Psoas muscle (tissue), 8 donors: ENCODE data around the gene TAS2R4. TPM values are rescaled to one million over a fixed set of nuclear protein-coding genes. Genes with fewer than 3 reads are reported as not detected.

Source experiments
- ATAC-seq, 4 donors: fragments of 200-7000 bp; cut with Tn5 transposase; one replicate each; pipeline ENCODE4 v1.9.1; 2020; ENCODE audit warnings: moderate library complexity in 3 of 4, mild to moderate bottlenecking in 2 of 4
- DNase-seq, 2 donors: peaks; one replicate each; pipeline ENCODE4 v3.0.0-alpha.2; 2020
- H3K27ac ChIP-seq: fragments of 200-600 bp; one replicate; pipeline ENCODE4 v1.8.0; 2022
- H3K27me3 ChIP-seq, 3 donors: fragments of 200-600 bp in 1 of 3; one replicate each; pipeline versions ENCODE4 v1.6.1 to v1.8.0; 2013 to 2022; ENCODE audit warnings: low read length in 2 of 3, mild to moderate bottlenecking in 2 of 3, moderate library complexity in 1 of 3; ENCODE audit not compliant: insufficient read depth in 3 of 3
- H3K36me3 ChIP-seq, 2 donors: fragments of 200-600 bp in 1 of 2; one replicate each; pipeline versions ENCODE4 v1.6.1 to v1.8.0; 2013 to 2022; ENCODE audit warnings: low read depth in 1 of 2, mild to moderate bottlenecking in 1 of 2, moderate library complexity in 1 of 2; ENCODE audit not compliant: insufficient read depth in 1 of 2
- H3K4me1 ChIP-seq: fragments of 200-600 bp; one replicate; pipeline ENCODE4 v1.8.0; 2022
- H3K4me3 ChIP-seq: fragments of 200-600 bp; one replicate; pipeline ENCODE4 v1.8.0; 2022; ENCODE audit warnings: mild to moderate bottlenecking
- H3K9me3 ChIP-seq: fragments of 200-600 bp; one replicate; pipeline ENCODE4 v1.8.0; 2022
- WGBS, 3 donors: extraction: QIAGEN DNeasy Blood & Tissue Kit; methylation state at CpG; one replicate each; pipeline versions ENCODE4 v1.1.6 to v1.1.7; 2013; 5-methylcytosine and 5-hydroxymethylcytosine counted together
- intact Hi-C, 2 donors: fragments of 100-400 bp; cut with DNase I; formaldehyde crosslinking; loops; one replicate each; pipeline versions ENCODE4 v1.11.0 to v1.14.2; 2022
- polyA plus RNA-seq, 3 donors: library from polyadenylated mRNA; stranded (reverse); fragments of 200-250 nt; gene quantifications; one replicate each; pipeline ENCODE4 v1.2.3, GENCODE V29; 2013
- total RNA-seq, 4 donors: library from RNA; stranded (reverse); fragmentation: NEBNext Ultra II Directional in 2 of 4; extraction: Animal tissue kit (Norgen Biotek cat#: 25700) in 2 of 4; gene quantifications; one replicate each; pipeline versions ENCODE4 v1.2.1 to v1.2.4, GENCODE V29; 2021 to 2023
- TF ChIP-seq, protein P1 (sequence below): fragments of 200-600 bp; IDR thresholded peaks from one replicate; pipeline ENCODE4 v1.8.0; 2022; ENCODE audit warnings: antibody characterized with exemption
- donor health status: healthy with polysubstance abuse.
- donor health status: DM: no; HTN: no; CAD: no; lungs with moderate emphysema.
- donor health status: Bipolar disorder and iron deficiency.
- donor health status: healthy.
- donor health status: DM: yes; HTN: yes; CAD: no.
- donor health status: DM: no; HTN: no; CAD: no.
- donor health status: DM: no; HTN: no; CAD: no.
- donor health status: DM: yes; HTN: yes; CAD: no.

TAS2R4 gene
- total and polyA plus RNA-seq, 7 donors, result 0.04 to 0.60 (median 0.15) TPM

DNA sequence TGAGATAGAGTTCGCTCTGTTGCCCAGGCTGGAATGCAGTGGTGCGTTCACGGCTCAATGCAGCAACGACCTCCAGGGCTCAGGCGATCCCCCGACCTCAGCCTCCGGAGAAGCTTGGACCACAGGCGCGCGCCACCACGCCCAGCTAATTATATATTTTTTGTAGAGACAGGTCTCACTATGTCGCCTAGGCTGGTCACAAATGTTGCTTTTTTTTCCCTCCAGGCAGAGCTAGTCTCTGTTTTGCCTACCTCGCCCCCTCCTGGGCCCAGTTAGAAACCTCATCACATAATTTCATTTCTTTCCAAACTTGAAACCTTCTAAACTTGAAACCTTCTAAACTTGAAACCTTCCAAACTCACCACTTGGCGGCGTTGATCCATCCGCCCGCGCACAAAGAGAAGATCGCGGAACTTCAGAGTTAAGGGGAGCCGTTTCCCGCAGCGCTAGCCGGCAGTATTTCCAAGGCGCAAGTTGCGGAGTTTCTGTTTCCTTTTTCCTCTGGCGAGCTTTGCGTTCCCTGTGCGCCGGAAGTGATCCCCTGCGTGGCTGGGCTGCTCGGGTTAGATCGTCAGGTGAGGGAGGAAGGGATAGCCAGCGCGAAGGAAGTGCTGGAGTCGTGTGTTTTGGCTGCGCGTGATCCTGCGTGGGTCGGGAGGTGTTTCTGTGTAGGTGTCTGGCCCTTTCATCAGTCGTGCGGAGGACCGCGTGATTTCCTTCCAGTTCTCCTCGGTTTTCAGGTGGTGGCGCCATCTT, 38.5 kb upstream of the TAS2R4 start, which contains the start of gene SSBP1:
TSS of gene SSBP1 (plus strand) at position 523 of the 756 bp plus-strand sequence. CDS start 809 bp downstream, outside the sequence.
- TF ChIP-seq, protein P1, sequence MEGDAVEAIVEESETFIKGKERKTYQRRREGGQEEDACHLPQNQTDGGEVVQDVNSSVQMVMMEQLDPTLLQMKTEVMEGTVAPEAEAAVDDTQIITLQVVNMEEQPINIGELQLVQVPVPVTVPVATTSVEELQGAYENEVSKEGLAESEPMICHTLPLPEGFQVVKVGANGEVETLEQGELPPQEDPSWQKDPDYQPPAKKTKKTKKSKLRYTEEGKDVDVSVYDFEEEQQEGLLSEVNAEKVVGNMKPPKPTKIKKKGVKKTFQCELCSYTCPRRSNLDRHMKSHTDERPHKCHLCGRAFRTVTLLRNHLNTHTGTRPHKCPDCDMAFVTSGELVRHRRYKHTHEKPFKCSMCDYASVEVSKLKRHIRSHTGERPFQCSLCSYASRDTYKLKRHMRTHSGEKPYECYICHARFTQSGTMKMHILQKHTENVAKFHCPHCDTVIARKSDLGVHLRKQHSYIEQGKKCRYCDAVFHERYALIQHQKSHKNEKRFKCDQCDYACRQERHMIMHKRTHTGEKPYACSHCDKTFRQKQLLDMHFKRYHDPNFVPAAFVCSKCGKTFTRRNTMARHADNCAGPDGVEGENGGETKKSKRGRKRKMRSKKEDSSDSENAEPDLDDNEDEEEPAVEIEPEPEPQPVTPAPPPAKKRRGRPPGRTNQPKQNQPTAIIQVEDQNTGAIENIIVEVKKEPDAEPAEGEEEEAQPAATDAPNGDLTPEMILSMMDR, result peak; percentile 58
- Histone ChIP-seq H3K27me3 (no peaks in the 10 kb centered on the region), H3K27ac (peak within 1 kb of the TSS; percentile 82), H3K4me1 (peaks cover 17% of the 10 kb centered on the region), H3K4me3 (peak within 1 kb of the TSS; percentile 82), H3K36me3 (peaks cover 4 to 41% of the 10 kb centered on the region in 2 donors), H3K9me3 (no peaks in the 10 kb centered on the region)
- WGBS, 3 donors, result 1 to 2% (median 2%) methylated on average over 46 of the region's 46 CpGs
- ATAC-seq (peak; percentile 94 to 99 (median 98)), DNase-seq (peak; percentile 88 to 93)
- intact Hi-C loops, result no loop called here

DNA sequence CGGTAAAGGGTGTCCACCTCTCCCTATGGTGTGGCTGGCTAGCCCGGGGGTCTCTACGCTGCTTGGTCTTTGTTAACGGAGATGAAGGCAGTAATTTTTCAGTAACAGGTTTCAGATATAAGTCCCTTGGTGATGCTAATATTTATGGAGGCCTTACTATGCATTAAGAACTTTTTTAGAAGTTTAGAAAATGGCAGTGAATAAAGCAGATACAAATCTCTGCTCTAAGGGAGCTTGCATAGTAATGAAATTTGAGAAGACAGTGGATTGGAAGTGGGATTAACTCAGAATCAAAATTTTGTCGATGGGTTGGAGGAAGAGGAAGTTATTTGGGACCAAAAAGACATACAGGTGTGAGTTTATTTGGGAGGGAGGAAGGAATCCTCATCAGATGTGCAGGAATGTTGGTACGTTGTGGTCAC, 37.9 kb upstream of the TAS2R4 start:
- no peak for DNase-seq
- no peak for ATAC-seq
- intact Hi-C loops, result no loop called here
- peaks cover 9 to 47% of the 10 kb centered on the region in 2 donors for H3K36me3 ChIP-seq
- no peaks in the 10 kb centered on the region for H3K27me3 ChIP-seq
- peaks cover 17% of the 10 kb centered on the region for H3K4me1 ChIP-seq
- 1 to 2% (median 2%) methylated on average over 6 of the region's 6 CpGs for WGBS, 3 donors
- H3K9me3 ChIP-seq, result no peaks in the 10 kb centered on the region
- TF ChIP-seq, protein P1, result no peak
- H3K27ac ChIP-seq, result peak overlapping the region; percentile 82
- H3K4me3 ChIP-seq, result peak overlapping the region; percentile 82

DNA sequence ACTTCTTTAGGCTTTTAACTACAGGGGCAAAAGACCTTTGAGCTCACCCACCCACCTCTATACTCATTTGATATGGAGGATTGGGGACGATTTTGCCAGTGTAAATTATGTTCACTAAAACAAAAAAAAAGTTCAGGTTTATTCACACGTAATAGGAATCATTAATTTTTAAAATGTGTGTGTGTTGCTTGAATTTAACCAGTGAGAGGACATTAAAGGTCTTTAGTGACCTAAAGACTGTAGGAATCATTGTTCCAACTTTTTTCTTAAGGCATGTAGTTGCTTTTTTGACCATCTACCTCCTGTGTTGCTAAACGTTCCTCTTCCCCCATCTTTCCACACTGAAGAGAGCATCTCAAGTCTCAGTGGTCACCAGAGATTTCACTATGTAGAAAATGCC, 37.2 kb upstream of the TAS2R4 start:
- Histone ChIP-seq H3K27ac (no peak overlapping the region), H3K4me3 (peak overlapping the region; percentile 82), H3K27me3 (no peaks in the 10 kb centered on the region), H3K36me3 (peaks cover 9 to 53% of the 10 kb centered on the region in 2 donors), H3K4me1 (peaks cover 17% of the 10 kb centered on the region), H3K9me3 (no peaks in the 10 kb centered on the region)
- intact Hi-C loops, result no loop called here
- ATAC-seq (no peak), DNase-seq (no peak)
- 54 to 66% (median 57%) methylated on average over 3 of the region's 3 CpGs for WGBS, 3 donors
- TF ChIP-seq, protein P1, result no peak

DNA sequence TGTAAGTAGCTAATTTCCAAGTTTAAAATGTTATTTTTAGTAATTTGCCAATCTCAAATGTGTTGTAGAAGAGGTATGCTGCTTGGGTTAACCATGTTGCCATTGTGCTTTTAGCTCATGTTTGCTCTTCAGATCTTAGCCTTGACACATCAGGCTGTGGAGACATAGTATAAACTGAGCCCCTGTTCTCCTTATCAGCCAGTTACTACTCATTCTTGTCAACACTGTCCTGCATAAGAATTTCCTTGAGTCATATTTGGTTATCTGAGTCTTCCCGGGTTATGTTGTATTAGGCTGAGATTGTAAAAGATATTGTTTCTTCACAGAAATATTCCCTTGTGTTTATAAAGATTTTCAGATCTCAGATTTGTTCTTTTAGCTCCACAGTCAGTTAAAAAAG, 34.2 kb upstream of the TAS2R4 start:
- Histone ChIP-seq H3K27ac (no peak overlapping the region), H3K36me3 (peaks cover 9 to 83% of the 10 kb centered on the region in 2 donors), H3K27me3 (no peaks in the 10 kb centered on the region), H3K4me3 (no peak overlapping the region), H3K9me3 (no peaks in the 10 kb centered on the region), H3K4me1 (peaks cover 15% of the 10 kb centered on the region)
- WGBS, 3 donors, result 81 to 95% (median 94%) methylated on average over 1 of the region's 1 CpG
- intact Hi-C loops, result no loop called here
- DNase-seq (no peak), ATAC-seq (no peak)
- TF ChIP-seq, protein P1, result no peak
